Measurements from ENCODE around the gene SLC47A1.

The SLC47A1 gene

GRCh38 chr17:19613979-19614378, 80.3 kb downstream of the SLC47A1 start:
- DNase-seq, result no peak

GRCh38 chr17:19614900-19615299, 81.2 kb downstream of the SLC47A1 start:
- no peak for DNase-seq

GRCh38 chr17:19618015-19618414, 84.4 kb downstream of the SLC47A1 start:
- no peak for DNase-seq

- no peak for DNase-seq
Measured at GRCh38 chr17:19619705-19620325, 86.2 kb downstream of the SLC47A1 start.

- DNase-seq, result no peak
Measured at GRCh38 chr17:19621697-19622096, 88.0 kb downstream of the SLC47A1 start.

- DNase-seq, result no peak
Measured at GRCh38 chr17:19626079-19626478, 92.4 kb downstream of the SLC47A1 start.
